T-cell (primary cell): ENCODE results near the gene TGFBR2. TPM values are rescaled to one million over a fixed set of nuclear protein-coding genes. Genes with fewer than 3 reads are reported as not detected.

ENCODE experiments used
- ATAC-seq, 4 experiments: fragments of 200-7000 bp in 3 of 4; fragments of 150-1000 bp in 1 of 4; cut with Tn5 transposase; replicated peaks in 1 of 4; 1 replicate in 3 of 4; 2 replicates in 1 of 4; pipeline ENCODE4 v1.10.0; 2021; ENCODE audit warnings: moderate library complexity in 3 of 4, mild to moderate bottlenecking in 2 of 4, moderate number of reproducible peaks in 1 of 4
- CTCF ChIA-PET, 2 donors: fragments of 300-600 bp; sonication (Branson Sonifier 250); formaldehyde crosslinking; loops; one replicate each; lab custom pipeline; 2022; ENCODE audit warnings: antibody characterized with exemption in 2 of 2; lab: Charles Lee
- POLR2A ChIA-PET, 2 donors: fragments of 300-600 bp; sonication (Branson Sonifier 250); formaldehyde crosslinking; loops; one replicate each; lab custom pipeline; 2022; ENCODE audit warnings: antibody characterized with exemption in 2 of 2; lab: Charles Lee
- DNase-seq, 35 experiments: peaks; one replicate each; pipeline versions ENCODE4 v3.0.0 to v3.0.0-alpha.2; 2013 to 2023
- H3K27ac ChIP-seq: one replicate; pipeline ENCODE4 v1.5.1; 2013; ENCODE audit warnings: low read length
- H3K27me3 ChIP-seq, 2 experiments: replicated peaks in 1 of 2; 1 replicate in 1 of 2; 2 replicates in 1 of 2; pipeline versions ENCODE4 v1.6.1 to v1.7.0; 2013; ENCODE audit warnings: low read length in 1 of 2, mixed read lengths in 1 of 2; ENCODE audit not compliant: control insufficient read depth in 2 of 2, insufficient read depth in 2 of 2; ENCODE audit errors: extremely low read depth in 1 of 2
- H3K36me3 ChIP-seq, 2 donors: 1 replicate in 1 of 2; 2 replicates in 1 of 2; pipeline versions ENCODE4 v1.6.1 to v1.7.0; 2013; ENCODE audit warnings: low read length in 1 of 2; ENCODE audit not compliant: control insufficient read depth in 2 of 2, insufficient read depth in 1 of 2; ENCODE audit errors: extremely low read depth in 1 of 2
- H3K4me1 ChIP-seq, 2 experiments: 1 replicate in 1 of 2; 2 replicates in 1 of 2; pipeline versions ENCODE4 v1.6.1 to v1.7.0; 2013; ENCODE audit warnings: low read length in 2 of 2, mixed read lengths in 1 of 2; ENCODE audit not compliant: insufficient read depth in 2 of 2, control insufficient read depth in 1 of 2; ENCODE audit errors: extremely low read depth in 1 of 2
- H3K4me3 ChIP-seq, 2 donors: 1 replicate in 1 of 2; 2 replicates in 1 of 2; pipeline versions ENCODE4 v1.5.1 to v1.7.0; 2013; ENCODE audit warnings: mild to moderate bottlenecking in 2 of 2, low read length in 1 of 2, moderate library complexity in 1 of 2; ENCODE audit not compliant: control insufficient read depth in 1 of 2; ENCODE audit errors: extremely low read depth in 1 of 2
- H3K9me3 ChIP-seq: 2 replicates; pipeline ENCODE4 v1.7.0; 2013
- H3K27ac Mint-ChIP-seq, 2 donors: one replicate each; pipeline ENCODE4 v1.8.0; 2020 to 2021; ENCODE audit warnings: mild to moderate bottlenecking in 2 of 2, mixed read lengths in 2 of 2
- H3K27me3 Mint-ChIP-seq, 2 donors: one replicate each; pipeline ENCODE4 v1.8.0; 2021 to 2022; ENCODE audit warnings: mixed read lengths in 2 of 2
- H3K36me3 Mint-ChIP-seq: one replicate; pipeline ENCODE4 v1.8.0; 2021; ENCODE audit warnings: mixed read lengths
- H3K4me1 Mint-ChIP-seq, 3 donors: one replicate each; pipeline ENCODE4 v1.8.0; 2020 to 2022; ENCODE audit warnings: mixed read lengths in 3 of 3, mild to moderate bottlenecking in 1 of 3
- H3K4me3 Mint-ChIP-seq, 3 donors: one replicate each; pipeline ENCODE4 v1.8.0; 2020 to 2022; ENCODE audit warnings: mild to moderate bottlenecking in 3 of 3, mixed read lengths in 3 of 3, moderate library complexity in 3 of 3
- H3K9me3 Mint-ChIP-seq, 3 donors: one replicate each; pipeline ENCODE4 v1.8.0; 2020 to 2022; ENCODE audit warnings: mixed read lengths in 3 of 3
- WGBS: methylation state at CpG from one replicate; pipeline ENCODE4 v1.1.5; 2013; ENCODE audit warnings: missing lambda C conversion rate; ENCODE audit not compliant: insufficient coverage; 5-methylcytosine and 5-hydroxymethylcytosine counted together
- total RNA-seq, 35 experiments: library from RNA in 6 of 35; stranded (reverse) in 6 of 35; fragments of 120-200 nt in 1 of 35; gene quantifications; one replicate each; pipeline versions ENCODE4 v1.2.1 to v1.2.4 and lab custom pipeline; 2013 to 2026

TGFBR2 gene
- total RNA-seq, 5 donors from 2014 or later (not counting 1 experiment from before 2014, with no cell fraction given): 114 to 145 (median 127) TPM

DNA sequence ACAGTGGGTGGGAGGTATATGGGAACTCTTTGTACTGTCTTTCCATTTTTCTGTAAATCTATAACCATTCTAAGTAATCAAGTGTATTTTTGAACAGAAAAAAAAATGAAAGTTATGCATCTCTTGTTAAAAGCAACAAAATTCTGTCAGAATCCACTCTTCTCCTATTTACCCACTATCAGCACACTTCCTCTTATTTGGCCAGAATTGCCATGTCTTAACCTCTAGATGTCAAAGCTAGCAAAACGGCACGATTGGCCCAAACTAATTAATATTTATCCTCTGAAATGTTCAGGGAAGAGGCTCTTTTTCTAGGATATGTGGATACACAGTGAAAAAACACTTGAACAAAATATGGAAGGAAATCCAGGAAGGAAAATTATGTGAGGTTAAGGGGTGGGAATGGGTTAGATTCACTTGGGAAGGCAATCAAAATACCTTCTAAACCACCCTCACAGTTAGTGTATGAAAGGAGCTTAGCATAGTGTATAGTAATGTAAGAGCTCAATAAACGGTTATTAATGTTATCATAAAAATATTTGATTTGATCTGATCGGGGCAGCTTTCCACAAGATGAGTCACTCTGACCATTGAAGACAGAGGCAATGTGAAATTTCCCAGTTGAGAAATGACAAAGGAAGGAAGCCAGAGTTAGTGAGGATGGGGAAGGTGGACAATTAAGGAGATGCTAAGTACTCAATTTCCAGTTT is 20.1 kb upstream of the TGFBR2 start:
- no peaks in the 10 kb centered on the region for H3K36me3 ChIP-seq
- Mint-ChIP-seq H3K27ac (no peak overlapping the region), H3K4me3 (no peak overlapping the region), H3K9me3 (peaks cover 0 to 4% (median 0%) of the 10 kb centered on the region in 3 donors), H3K36me3 (no peaks in the 10 kb centered on the region), H3K27me3 (no peaks in the 10 kb centered on the region), H3K4me1 (peaks cover 0 to 2% (median 0%) of the 10 kb centered on the region in 3 donors)
- H3K9me3 ChIP-seq: no peaks in the 10 kb centered on the region
- WGBS: 100% methylated on average over 1 of the region's 4 CpGs
- H3K27me3 ChIP-seq: no peaks in the 10 kb centered on the region
- no peaks in the 10 kb centered on the region for H3K4me1 ChIP-seq
- POLR2A ChIA-PET: no interaction called here
- ATAC-seq (no peak), DNase-seq (no peak)
- no peak overlapping the region for H3K27ac ChIP-seq
- H3K4me3 ChIP-seq: no peak overlapping the region
- CTCF ChIA-PET: interaction anchor here in 1 of 2 donors (0.5 kb wide), 2 partner anchors 67 to 90 kb away, joined by 3 read pairs; no protein-coding TSS in a partner anchor

DNA sequence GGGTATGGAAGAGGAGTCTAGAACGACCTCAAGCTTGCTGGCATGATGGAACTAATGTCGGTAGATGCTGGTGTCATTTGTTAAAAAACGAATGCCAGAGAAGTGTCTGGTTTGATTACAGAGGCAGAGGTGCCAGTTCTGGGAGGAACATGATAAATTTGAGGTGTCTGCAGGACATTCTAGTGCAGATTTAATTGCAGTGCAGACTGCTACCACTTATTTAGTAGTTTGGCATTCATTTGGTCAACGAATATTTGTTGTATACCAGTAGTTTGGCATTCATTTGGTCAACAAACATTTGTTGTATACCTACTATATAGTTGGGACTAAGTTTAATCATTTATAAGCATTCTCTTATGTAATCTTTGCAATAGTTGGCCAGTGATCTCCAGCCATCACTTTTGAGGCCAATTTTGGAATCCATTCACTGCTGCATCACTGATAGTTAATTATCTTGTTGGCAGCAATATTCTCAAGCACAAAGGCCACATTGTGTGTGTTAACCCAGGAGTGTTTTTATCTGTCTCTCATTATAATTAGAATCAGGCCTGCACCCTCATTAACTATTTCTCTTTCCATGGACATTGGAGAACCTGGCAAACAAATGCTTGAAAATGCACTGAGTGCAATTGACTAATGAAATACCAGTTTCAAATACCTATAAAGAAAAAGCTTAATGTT is 19.5 kb upstream of the TGFBR2 start:
- H3K4me3 Mint-ChIP-seq: no peak overlapping the region
- peaks cover 0 to 4% (median 0%) of the 10 kb centered on the region in 3 donors for H3K9me3 Mint-ChIP-seq
- WGBS: 94% methylated on average over 3 of the region's 4 CpGs
- ATAC-seq (no peak), DNase-seq (no peak)
- no peak overlapping the region for H3K27ac ChIP-seq
- H3K9me3 ChIP-seq: no peaks in the 10 kb centered on the region
- H3K4me1 Mint-ChIP-seq: peaks cover 0 to 2% (median 0%) of the 10 kb centered on the region in 3 donors
- H3K27ac Mint-ChIP-seq: no peak overlapping the region
- no peaks in the 10 kb centered on the region for H3K27me3 ChIP-seq
- CTCF ChIA-PET: interaction anchor here in 1 of 2 donors (0.5 kb wide), 1 partner anchor 68 kb away, joined by 3 read pairs; no protein-coding TSS in a partner anchor
- POLR2A ChIA-PET: no interaction called here
- no peak overlapping the region for H3K4me3 ChIP-seq
- H3K27me3 Mint-ChIP-seq: no peaks in the 10 kb centered on the region
- no peaks in the 10 kb centered on the region for H3K36me3 Mint-ChIP-seq
- H3K36me3 ChIP-seq: no peaks in the 10 kb centered on the region
- no peaks in the 10 kb centered on the region for H3K4me1 ChIP-seq

DNA sequence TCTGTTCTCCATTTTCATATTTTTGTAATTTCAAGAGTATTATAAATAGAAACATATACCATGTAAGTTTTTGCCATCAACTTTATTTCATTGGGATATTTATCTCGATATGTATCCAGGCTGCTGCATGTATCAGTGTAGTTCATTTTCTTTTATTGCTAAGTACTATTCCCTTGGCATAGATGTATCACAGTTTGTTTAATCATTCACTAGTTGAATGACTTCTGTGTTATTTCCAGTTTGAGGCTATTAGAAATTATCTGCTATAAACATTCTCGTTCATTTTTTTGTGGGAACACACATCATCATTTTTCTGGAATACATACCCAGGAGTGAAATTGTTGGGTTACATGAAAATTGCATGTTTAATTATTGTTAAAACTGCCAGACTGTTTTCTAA is 18.5 kb upstream of the TGFBR2 start:
- WGBS: no CpG with 5 or more reads among the region's 2 CpGs
- DNase-seq (no peak), ATAC-seq (no peak)
- Mint-ChIP-seq H3K36me3 (no peaks in the 10 kb centered on the region), H3K4me1 (peaks cover 0 to 2% (median 0%) of the 10 kb centered on the region in 3 donors), H3K27ac (no peak overlapping the region), H3K27me3 (no peaks in the 10 kb centered on the region), H3K4me3 (no peak overlapping the region), H3K9me3 (peaks cover 0 to 12% (median 3%) of the 10 kb centered on the region in 3 donors)
- no peaks in the 10 kb centered on the region for H3K9me3 ChIP-seq
- no peaks in the 10 kb centered on the region for H3K4me1 ChIP-seq
- H3K36me3 ChIP-seq: no peaks in the 10 kb centered on the region
- CTCF ChIA-PET: no interaction called here
- H3K27me3 ChIP-seq: no peaks in the 10 kb centered on the region
- H3K27ac ChIP-seq: no peak overlapping the region
- POLR2A ChIA-PET: no interaction called here
- no peak overlapping the region for H3K4me3 ChIP-seq

DNA sequence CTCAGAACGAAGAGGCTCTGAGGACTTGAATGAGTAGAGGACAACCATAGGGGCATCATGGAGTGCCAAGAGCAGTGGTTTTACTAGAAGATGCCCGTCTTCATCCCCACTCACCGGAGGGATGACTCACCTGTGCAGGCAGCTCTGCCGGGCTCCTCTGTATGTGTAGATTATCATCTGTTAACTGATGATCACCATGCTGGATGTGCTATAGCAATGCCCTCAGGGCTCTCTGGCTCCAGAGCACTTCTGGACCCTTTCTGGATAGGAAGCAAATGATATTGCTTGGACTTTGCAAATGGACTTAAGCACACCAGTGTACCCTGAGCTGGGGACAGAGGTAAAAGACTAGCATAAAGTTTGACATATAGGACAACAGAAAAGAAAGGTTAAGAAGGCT is 10.2 kb upstream of the TGFBR2 start:
- no peak overlapping the region for H3K4me3 ChIP-seq
- no peaks in the 10 kb centered on the region for H3K36me3 Mint-ChIP-seq
- H3K27ac Mint-ChIP-seq: no peak overlapping the region
- no peaks in the 10 kb centered on the region for H3K27me3 Mint-ChIP-seq
- ChIA-PET POLR2A (no interaction called here), CTCF (no interaction called here)
- H3K4me1 Mint-ChIP-seq: peaks cover 28 to 36% (median 28%) of the 10 kb centered on the region in 3 donors
- peaks cover 3 to 22% (median 6%) of the 10 kb centered on the region in 3 donors for H3K9me3 Mint-ChIP-seq
- ATAC-seq (no peak), DNase-seq (no peak)
- H3K36me3 ChIP-seq: no peaks in the 10 kb centered on the region
- peaks cover 4 to 26% of the 10 kb centered on the region in 2 experiments for H3K4me1 ChIP-seq
- H3K27ac ChIP-seq: no peak overlapping the region
- H3K27me3 ChIP-seq: no peaks in the 10 kb centered on the region
- no peak overlapping the region for H3K4me3 Mint-ChIP-seq
- 89% methylated on average over 3 of the region's 4 CpGs for WGBS
- no peaks in the 10 kb centered on the region for H3K9me3 ChIP-seq

DNA sequence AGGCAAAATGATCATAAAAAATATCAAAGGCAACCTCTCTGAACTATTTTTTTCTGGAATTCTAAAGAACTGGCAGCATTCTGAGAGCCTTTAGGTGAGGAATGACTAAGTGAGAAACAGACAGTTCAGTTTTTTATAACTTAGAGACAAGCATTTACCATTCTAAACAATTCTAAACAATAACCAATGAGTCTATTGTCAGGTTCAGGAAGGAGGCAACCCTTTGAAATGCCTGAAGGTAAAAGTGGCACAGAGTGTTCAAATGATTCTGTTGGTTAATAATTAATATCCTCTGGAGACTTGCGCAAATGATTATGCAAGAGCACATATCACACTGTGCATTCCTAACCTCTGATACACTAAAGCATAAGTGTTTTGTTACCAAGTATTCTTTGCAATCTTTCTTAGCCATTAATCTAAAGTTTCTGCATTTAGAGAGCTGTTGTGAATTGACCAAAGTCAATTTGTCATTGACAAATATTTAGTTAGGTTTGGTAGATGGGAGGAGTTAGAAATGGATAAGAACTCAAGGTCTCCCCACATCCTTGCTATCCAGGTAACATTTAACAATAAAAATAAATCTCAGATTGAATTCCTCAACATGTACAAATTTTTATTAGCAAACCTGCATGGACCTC is 9.2 kb upstream of the TGFBR2 start:
- Mint-ChIP-seq H3K27ac (no peak overlapping the region), H3K36me3 (no peaks in the 10 kb centered on the region), H3K27me3 (no peaks in the 10 kb centered on the region), H3K9me3 (peaks cover 0 to 20% (median 6%) of the 10 kb centered on the region in 3 donors), H3K4me1 (peaks cover 29 to 37% (median 36%) of the 10 kb centered on the region in 3 donors), H3K4me3 (no peak overlapping the region)
- Histone ChIP-seq H3K36me3 (no peaks in the 10 kb centered on the region), H3K27ac (no peak overlapping the region), H3K4me1 (peaks cover 4 to 26% of the 10 kb centered on the region in 2 experiments), H3K4me3 (no peak overlapping the region), H3K27me3 (no peaks in the 10 kb centered on the region), H3K9me3 (no peaks in the 10 kb centered on the region)
- ATAC-seq (no peak), DNase-seq (no peak)
- ChIA-PET POLR2A (no interaction called here), CTCF (no interaction called here)
- no CpG with 5 or more reads among the region's 1 CpG for WGBS

DNA sequence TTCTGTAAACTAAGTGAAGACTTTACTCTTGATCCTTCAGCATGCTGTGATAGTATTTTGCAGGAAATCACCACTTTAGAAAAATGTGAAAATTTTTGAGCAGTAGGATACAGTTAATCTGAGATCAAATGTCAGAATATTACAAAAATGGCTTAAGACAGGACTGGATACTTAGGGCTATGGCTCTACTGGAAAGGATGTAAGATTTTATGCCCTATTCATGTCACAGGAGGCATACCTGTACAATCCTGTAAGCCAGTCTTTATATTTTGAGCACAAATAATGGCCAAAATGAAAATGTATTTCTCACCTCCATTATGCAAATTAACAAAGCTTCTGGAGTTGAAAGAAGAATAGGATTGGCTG is 8.6 kb upstream of the TGFBR2 start:
- H3K4me3 ChIP-seq: no peak overlapping the region
- H3K27me3 Mint-ChIP-seq: no peaks in the 10 kb centered on the region
- H3K9me3 ChIP-seq: no peaks in the 10 kb centered on the region
- POLR2A ChIA-PET: no interaction called here
- no peak overlapping the region for H3K4me3 Mint-ChIP-seq
- no peak overlapping the region for H3K27ac ChIP-seq
- no peaks in the 10 kb centered on the region for H3K36me3 Mint-ChIP-seq
- peaks cover 33 to 41% (median 40%) of the 10 kb centered on the region in 3 donors for H3K4me1 Mint-ChIP-seq
- peaks cover 0 to 15% (median 6%) of the 10 kb centered on the region in 3 donors for H3K9me3 Mint-ChIP-seq
- no peak for ATAC-seq
- peaks cover 5 to 29% of the 10 kb centered on the region in 2 experiments for H3K4me1 ChIP-seq
- no peak overlapping the region for H3K27ac Mint-ChIP-seq
- H3K27me3 ChIP-seq: no peaks in the 10 kb centered on the region
- H3K36me3 ChIP-seq: no peaks in the 10 kb centered on the region
- CTCF ChIA-PET: no interaction called here
- no peak for DNase-seq
